GM18867 (cell line): ENCODE data around the gene SSBP2.

Experiments used
- ATAC-seq: cut with Tn5 transposase; IDR thresholded peaks from one replicate; pipeline ENCODE4 v1.9.1; 2021; ENCODE audit warnings: mild to moderate bottlenecking, moderate library complexity; ENCODE audit not compliant: unreplicated experiment

The SSBP2 gene

DNA sequence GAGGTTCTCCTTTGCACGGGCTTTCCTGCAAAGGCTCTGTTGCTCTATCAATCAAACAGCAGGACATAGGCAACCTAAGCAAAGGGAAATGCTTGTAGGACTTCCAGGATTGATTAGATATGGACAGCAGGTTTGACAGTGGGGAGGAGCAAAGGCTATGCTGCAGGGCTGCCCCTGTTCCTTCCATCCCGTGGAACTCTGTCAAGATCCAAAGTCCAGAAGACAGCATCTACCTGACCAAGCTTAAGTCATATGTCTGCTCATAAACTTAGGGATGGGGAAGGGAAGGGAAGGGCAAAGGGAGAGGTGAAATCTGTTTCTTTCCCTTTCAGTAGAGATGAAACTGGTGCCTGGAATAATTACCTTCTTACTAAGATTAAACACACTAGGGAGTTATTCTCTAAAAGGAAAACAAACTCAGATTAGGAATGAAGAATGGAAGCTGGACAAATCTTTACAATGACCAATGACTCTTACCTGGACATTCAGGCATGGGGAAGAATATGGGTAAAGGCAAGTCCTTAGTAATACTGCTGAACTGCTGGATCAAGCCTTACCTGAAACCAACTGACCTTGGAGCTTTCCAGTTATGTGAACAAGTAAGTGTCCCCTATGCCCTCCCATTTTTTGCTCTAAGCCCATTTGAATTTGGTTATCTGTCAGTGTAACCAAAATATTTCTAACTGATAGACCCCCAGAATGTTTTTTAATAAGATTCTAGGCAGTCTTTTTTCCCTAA, 348.5 kb downstream of the SSBP2 start:
- no peak for ATAC-seq

DNA sequence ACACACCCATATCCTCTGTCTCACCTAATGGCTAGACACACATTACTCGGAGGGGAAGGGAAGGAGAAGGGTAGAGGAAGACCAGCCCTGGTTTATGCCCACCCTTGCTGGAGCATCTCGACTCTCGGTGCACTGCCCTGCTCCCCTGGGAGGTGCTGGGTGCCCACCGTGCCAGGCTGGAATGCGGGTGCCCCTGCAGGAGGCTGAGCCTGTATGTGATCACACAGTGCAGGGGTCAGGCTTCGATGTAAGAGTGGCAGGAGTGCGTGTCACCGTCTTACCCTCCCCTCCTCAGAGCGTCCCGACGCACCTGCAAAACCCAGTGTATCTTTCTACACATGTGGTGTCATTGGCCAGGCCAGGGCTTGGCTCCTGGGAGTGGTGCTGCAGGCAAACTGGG, 349.6 kb downstream of the SSBP2 start:
- ATAC-seq: no peak

DNA sequence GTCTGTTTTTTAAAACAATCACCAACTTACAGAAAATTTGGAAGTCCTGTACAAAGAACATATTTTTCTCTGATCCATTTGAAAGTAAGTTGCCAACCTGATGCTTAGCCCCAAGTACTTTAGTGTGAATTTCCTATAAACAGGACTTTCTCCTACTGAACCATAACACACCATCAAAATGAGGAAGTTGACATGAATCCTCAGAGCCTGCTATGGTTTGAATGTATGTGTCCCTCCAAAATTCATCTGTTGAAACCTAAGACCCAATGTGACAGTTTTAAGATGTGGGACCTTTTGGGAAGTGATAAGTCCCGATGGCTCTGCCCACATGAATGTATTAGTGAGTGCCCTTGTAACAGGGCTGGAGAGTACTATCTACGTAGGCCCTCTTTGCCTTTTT, 350.5 kb downstream of the SSBP2 start:
- ATAC-seq: no peak

DNA sequence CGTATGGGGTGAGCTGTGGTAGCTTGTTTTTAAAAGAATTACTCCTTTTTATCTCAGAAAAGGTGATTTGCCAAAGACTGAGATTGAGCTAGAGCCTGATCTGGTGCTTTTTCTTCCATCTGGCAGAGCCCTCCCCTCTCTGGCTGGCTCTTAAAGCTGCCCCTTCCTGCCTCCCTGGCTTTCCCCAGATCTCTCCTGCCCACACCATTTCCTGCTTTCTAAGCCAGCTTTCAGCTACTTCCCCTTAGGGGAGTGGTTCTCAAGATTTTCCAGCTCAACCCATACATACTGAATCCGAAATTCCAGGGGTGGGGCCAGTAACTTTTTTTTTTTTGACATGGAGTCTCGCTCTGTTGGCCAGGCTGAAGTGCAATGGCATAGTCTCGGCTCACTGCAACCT, 352.2 kb downstream of the SSBP2 start:
- ATAC-seq: no peak

DNA sequence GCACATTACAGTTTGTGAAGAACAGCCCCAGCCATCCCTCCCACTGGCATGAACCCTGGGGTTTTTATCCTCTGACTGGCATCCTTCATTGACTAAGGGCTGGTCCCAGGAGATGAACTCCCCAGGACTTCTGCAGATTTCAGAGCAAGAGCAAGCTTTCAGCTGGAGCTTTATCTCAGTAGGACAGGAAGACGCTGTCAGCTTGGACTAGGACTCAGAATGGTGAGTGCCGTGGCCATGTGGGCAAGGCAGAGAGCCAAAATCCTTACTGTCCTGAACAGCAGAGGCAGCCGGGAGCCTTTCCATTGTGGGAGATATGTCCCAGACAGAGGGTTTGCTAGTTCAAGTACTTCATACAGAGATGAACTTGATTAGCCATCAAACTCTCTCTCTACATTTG, 353.7 kb downstream of the SSBP2 start:
- ATAC-seq: no peak

DNA sequence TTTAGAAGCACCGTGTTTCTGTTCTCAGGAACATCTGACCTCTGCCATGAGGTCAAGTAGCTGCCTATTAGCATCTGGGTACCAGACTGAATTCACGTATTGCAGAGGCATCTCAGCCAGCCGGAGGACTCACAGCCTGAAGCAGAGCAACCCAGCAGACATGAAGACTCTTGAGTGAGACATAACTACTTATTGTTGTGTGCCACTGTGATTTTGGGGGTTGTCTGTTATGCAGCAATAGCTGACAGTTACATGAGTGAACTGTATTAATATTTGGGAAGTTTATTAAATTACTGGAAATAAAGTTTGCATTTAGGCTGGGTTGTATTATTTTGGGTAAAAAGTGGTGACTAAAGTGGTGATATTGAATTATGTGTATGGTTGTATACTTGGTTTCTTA, 355.6 kb downstream of the SSBP2 start:
- no peak for ATAC-seq

DNA sequence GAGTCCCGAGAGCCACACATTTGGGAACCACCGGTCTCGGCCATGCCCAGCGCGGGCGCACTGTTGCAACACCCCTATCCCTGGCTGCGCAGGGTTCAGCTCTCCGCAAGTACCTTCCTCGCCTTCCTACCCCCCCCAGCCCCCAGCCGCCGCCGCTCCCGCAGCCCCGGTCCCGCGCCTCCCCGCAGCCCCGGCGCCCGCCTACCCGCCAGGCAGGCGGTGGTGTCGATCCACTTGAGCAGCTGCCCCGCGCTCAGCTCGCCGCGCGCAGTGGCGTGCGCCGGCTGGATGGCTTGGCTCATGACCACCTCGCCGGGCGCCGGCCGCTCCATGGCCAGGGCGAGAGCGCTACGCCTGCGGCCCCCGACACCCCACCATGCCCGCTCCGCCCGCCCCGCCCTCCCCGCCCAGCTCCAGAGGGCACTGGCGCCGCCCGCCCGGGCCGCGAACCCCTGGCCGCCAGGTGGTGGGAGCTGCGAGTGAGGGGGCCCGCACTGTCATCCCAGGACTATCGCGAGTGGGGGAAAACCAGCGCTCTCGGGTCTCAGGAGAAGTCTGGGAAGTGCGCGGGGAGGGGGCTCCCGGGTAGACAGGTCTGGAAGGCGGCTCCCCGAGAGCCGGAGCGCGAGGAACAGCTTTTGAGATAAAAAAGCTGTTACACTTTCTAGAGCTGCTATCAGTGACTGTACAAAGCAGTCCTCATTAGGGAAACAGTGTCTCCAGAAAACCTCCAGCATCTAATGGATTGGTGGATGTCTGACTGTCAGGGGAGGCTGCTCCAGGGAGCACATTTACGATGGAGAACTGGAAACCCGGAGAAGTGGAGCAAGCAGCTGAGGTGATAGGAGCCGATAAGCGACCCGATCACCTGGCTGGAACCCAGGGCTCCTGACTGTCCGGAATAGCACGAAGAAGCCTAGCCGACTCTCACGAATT, 356.8 kb downstream of the SSBP2 start, which contains the start of gene ACOT12:
Gene ACOT12, minus strand, starts transcription at position 352 of the 936 bp plus-strand sequence. Its CDS starts 20 bp downstream, at position 332.
- no peak for ATAC-seq

DNA sequence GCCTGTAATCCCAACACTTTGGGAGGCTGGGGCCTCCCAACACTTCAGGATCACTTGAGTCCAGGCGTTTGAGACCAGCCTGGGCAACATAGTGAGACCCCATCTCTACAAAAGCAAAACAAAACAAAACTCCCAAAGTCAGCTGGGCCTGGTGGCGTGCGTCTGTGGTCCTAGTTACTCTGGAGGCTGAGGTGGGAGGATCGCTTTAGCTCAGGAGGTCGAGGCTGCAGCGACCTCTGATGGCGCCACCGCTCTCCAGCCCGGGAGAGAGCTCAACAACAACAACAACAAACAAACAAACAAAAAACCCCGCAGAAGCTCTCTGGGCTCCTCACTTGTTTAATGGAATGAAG, 357.5 kb downstream of the SSBP2 start:
- no peak for ATAC-seq

DNA sequence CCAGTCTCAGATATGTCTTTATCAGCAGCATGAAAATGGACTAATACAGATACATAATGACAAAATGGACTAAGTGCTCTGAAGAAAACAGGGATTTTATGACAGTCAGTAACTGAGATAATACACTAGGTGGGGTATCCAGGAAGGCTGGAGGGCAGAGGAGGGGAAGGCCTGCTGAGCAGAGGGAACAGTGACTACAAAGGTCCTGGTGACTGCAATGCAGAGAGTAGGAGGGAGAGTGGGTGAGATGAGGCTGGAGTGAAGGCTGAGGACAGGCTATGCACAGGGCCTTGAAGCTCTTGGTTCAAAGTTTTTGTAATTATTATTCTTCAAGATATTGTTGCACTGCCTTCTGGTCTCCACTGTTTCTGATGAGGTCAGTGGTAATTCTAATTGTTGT, 361.9 kb downstream of the SSBP2 start:
- ATAC-seq: no peak

DNA sequence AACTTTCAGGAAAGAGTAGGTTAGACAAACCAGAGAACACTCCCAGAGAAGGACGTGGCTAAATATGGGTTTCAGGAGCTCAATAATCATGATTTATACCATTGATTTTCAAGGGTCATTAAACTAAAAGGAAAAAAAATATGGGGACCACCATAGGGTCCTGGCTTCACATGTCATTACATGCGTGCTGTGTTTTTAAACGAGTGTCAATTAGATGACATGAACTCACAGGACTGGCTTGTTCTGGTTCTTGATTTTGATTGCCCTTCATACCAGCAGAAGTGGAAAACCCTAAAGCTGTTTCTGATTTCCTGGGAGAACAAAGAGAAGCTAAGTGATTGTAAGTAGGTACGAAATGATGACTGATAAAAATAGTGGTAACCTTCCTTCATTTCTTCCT, 362.7 kb downstream of the SSBP2 start:
- no peak for ATAC-seq

DNA sequence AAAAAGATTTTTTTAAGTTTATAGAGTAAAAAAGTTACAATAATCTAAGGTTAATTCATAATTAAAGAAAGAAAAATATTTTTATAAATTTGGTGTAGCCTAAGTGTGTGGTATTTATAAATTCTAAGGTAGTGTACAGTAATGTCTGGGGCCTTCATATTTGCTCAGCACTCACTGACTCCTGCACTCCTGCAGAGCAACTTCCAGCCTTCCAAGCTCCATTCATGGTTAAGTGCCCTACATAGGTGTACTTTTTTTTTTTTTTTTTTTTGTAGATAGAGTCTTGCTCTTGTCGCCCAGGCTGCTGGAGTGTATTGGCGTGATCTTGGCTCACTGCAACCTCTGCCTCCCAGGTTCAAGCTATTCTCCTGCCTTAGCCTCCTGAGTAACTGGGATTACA, 367.0 kb downstream of the SSBP2 start:
- ATAC-seq: no peak

DNA sequence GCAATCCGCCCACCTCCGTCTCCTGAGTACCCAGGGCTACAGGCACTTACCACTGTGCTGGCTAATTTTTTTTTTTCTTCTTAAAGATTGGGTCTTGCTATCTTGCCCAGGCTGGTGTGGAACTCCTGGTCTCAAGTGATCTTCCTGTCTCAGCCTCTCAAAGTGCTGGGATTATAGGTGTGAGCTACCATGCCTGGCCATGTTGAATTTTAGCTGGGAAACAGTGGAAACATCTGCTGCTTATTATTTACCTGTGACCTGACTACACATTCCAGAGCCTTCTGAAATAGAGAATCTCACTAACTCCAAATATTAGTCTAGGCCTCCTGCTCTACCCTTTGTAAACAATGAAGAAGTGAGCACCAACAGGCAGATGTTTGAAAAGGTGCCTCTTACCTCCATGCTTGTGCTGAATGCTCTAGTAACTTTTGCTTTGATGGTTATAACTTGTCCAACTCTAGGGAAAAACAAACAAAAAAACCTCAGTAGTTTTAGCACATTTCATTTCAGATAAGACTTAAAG, 379.5 kb downstream of the SSBP2 start:
- no peak for ATAC-seq

DNA sequence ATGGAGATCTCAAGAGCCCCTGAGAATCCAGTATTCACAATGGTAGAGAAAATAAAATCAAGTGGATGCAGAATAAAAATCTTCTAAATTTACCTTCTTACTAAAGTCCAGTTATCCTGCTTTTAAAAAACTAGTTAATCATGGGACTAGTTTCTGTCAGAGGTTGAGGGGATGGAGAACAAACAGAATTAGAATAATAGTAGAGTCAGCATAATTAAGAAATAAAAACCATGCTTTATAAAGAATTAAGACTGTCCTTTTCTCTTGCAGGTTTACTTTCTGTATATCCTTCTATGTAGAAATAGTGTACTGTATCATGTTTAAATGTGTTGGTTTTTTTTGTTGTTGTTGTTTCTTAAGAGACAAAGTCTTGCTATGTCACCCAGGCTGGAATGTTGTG, 380.0 kb downstream of the SSBP2 start:
- no peak for ATAC-seq

DNA sequence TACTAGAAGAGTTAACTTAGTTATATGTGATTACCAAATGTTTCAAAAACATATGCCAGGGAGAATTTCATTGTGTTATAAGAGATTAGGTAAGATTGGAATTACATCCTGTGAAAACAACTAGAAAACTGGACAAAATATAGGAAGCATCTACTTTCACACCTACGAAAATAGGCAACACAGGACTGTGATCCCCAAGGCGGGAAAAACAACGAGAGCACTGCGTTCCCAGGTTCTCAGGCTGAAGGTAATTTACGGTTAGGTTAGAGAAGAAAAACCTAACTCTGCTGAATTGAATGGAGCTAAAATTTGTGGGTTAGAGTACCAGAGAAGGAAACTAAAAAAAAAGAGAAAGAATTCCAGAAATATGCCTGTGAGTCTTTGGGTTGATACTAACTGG, 385.4 kb downstream of the SSBP2 start:
- no peak for ATAC-seq

DNA sequence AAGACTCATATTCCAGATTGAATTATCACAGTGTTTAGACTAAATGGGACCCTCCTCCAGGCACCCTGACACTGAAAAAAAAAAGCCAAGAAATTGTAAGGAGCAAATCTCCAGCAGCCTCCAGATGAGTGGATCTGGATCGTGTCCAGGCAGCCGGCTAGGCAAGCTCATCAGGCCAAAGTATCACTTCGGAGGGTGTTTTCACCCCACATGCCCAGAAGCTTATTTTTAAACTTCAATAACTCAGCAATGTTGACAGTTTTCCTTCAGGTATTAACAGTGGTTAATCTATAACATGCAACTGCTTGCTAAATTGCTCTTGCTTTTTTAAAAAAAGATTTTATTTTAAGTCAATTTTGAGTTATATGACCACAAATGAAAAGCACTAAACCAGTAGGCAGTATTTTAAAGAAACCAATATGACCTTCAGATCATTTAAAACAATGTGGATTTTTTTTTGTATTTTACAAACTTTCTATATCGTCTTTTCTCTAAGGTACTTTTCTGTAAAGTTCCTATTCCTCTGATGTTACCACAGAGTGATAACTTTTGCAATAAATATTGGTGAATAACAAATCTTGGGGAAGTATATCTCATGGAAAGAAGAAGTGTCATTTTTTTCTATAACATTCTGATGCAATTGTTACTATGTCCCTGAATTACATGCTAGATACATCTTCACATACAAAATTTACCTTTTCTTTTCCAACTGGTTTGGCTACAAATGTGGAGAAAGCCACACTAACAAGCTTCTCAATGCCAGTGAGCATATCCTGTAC, 387.6 kb downstream of the SSBP2 start:
- ATAC-seq: no peak
